Thymus (tissue), 11 donors: ENCODE measurements around the gene PHF13. TPM values are rescaled to one million over a fixed set of nuclear protein-coding genes. Genes with fewer than 3 reads are reported as not detected.
"Not testable (repeated sequence)": the region's sequence is repeated elsewhere in the genome, so short reads cannot be mapped to it uniquely, and the experiment has no call there.

Source experiments
- DNase-seq, 9 donors: peaks; one replicate each; pipeline ENCODE4 v3.0.0-alpha.2; 2013; ENCODE audit warnings: low spot score in 9 of 9, low read depth in 6 of 9, missing footprints in 1 of 9
- H3K27ac ChIP-seq, 2 donors: one replicate each; pipeline ENCODE4 v1.5.1; 2013; ENCODE audit warnings: control low read depth in 1 of 2, low read depth in 1 of 2, low read length in 1 of 2, mild to moderate bottlenecking in 1 of 2, moderate library complexity in 1 of 2
- H3K27me3 ChIP-seq, 2 donors: one replicate each; pipeline ENCODE4 v1.5.1; 2013; ENCODE audit warnings: low read length in 1 of 2; ENCODE audit not compliant: control insufficient read depth in 2 of 2, insufficient read depth in 1 of 2
- H3K36me3 ChIP-seq, 2 donors: one replicate each; pipeline ENCODE4 v1.5.1; 2013; ENCODE audit warnings: low read length in 1 of 2, mild to moderate bottlenecking in 1 of 2, moderate library complexity in 1 of 2; ENCODE audit not compliant: control insufficient read depth in 2 of 2, insufficient read depth in 2 of 2
- H3K4me1 ChIP-seq, 2 donors: one replicate each; pipeline ENCODE4 v1.5.1; 2013; ENCODE audit warnings: low read length in 2 of 2; ENCODE audit not compliant: control insufficient read depth in 2 of 2, insufficient read depth in 2 of 2
- H3K4me3 ChIP-seq, 2 donors: one replicate each; pipeline ENCODE4 v1.5.1; 2013; ENCODE audit warnings: low read length in 2 of 2, control low read depth in 1 of 2, mild to moderate bottlenecking in 1 of 2
- H3K9me3 ChIP-seq, 2 donors: one replicate each; pipeline ENCODE4 v1.5.1; 2013; ENCODE audit warnings: low read length in 1 of 2, mild to moderate bottlenecking in 1 of 2; ENCODE audit not compliant: control insufficient read depth in 2 of 2, insufficient read depth in 1 of 2
- WGBS: extraction: QIAGEN DNeasy Blood & Tissue Kit; methylation state at CpG from one replicate; pipeline ENCODE4 v1.1.7; 2013; 5-methylcytosine and 5-hydroxymethylcytosine counted together
- polyA plus RNA-seq: library from polyadenylated mRNA; stranded (reverse); fragments of 200-250 nt; gene quantifications from one replicate; pipeline ENCODE4 v1.2.3, GENCODE V29; 2013
- total RNA-seq: library from RNA; stranded (reverse); fragments of 120-200 nt; gene quantifications from one replicate; pipeline ENCODE4 v1.2.4, GENCODE V29; 2013
- donor health status: healthy.

PHF13 gene
- total and polyA plus RNA-seq, 2 donors, result 3.5 to 11.4 TPM

DNA sequence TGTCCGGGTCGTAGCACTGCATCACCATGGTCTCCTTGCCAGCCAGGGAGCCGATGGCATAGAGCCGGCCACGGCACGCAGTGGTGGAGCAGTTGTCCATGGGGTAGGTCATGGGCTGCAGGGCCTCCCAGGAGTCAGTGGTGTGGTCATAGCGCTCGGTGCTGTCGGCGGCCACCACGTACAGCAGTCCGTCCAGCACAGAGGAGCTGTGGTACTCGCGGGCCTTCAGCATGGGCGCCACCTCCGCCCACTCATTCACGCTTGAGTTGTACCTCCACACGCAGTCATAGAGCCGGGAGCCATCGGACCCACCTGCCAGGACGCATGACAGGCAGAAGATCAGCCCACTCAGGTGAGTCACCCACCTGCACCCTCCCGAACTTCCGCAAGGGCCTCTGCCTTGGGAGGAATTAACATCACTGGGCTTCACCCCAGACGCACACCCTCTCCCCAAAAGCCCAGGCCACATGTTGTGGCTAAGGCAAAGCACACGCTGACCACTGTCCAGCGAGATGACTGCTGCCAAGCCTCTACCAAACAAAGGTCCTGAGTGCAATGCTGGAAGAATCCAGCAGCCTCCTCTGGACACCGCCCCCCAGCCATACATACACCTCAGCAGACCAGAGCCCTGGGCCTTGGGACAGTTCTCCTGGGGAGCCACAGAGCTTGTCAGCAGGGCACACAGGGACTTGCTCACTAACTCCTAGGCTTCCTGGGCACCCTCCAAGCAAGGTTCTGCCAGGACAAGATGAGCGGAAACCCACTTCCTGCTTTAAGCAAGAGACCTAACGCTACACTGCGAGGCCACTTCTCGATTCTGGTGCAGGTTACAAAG is 14.2 kb upstream of the PHF13 start:
- no peaks in the 10 kb centered on the region for H3K9me3 ChIP-seq
- H3K27me3 ChIP-seq, result peaks cover 0 to 5% of the 10 kb centered on the region in 2 donors
- 68% methylated on average over 31 of the region's 31 CpGs for WGBS
- peaks cover 32 to 37% of the 10 kb centered on the region in 2 donors for H3K36me3 ChIP-seq
- peak overlapping the region; percentile 47 to 78 for H3K27ac ChIP-seq
- peak overlapping the region; percentile 77 to 92 for H3K4me3 ChIP-seq
- H3K4me1 ChIP-seq, result peaks cover 17 to 42% of the 10 kb centered on the region in 2 donors
- DNase-seq, result peak in 3 of 9 donors; percentile 55 to 81 (median 65)

- H3K27me3 ChIP-seq, H3K9me3 ChIP-seq, DNase-seq: not testable (repeated sequence)
- Histone ChIP-seq H3K4me1 (peaks cover 17 to 43% of the 10 kb centered on the region in 2 donors), H3K36me3 (peaks cover 32 to 34% of the 10 kb centered on the region in 2 donors), H3K27ac (peak overlapping the region; percentile 3 to 47), H3K4me3 (peak overlapping the region; percentile 77 to 92)
- 28% methylated on average over 8 of the region's 8 CpGs for WGBS
These were observed 13.5 kb upstream of the PHF13 start for GRCh38 chr1:6599991-6600390.

DNA sequence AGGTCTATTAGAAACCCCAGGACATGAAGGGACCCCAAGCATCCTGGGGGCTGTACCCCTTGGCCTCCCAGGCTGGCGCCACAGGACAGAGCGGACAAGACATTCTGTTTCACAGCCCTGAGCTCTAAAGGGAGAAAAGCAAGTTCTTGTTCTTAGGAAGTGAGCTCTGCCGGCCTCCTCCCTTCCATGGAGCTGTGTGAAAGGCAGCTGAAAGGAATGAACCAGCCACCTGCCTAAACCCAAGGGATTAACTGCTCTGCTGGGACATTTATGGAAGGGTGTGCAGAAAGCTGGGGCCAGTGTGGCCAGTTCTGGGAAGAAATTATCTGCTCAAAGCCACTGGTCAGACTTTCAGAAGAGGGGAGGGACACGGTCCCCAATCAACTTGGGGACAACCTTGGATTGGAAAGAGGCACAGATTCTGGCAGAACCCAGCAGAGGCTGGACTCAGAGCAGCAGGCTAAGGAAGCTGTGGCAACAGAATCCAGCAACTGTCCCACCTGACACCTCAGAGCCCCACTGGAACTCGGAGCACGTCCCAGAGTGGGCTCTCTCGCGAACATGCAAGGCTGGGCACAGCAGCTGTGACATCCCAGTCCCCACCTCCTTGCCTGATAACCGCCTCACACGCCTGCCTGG is 13.0 kb upstream of the PHF13 start:
- H3K9me3 ChIP-seq, result no peaks in the 10 kb centered on the region
- peak overlapping the region; percentile 20 to 47 for H3K27ac ChIP-seq
- H3K4me1 ChIP-seq, result peaks cover 17 to 43% of the 10 kb centered on the region in 2 donors
- WGBS, result 21% methylated on average over 10 of the region's 10 CpGs
- H3K27me3 ChIP-seq, result peaks cover 0 to 5% of the 10 kb centered on the region in 2 donors
- peak overlapping the region; percentile 77 to 92 for H3K4me3 ChIP-seq
- no peak for DNase-seq
- peaks cover 28% of the 10 kb centered on the region in 2 donors for H3K36me3 ChIP-seq

GRCh38 chr1:6601049-6601922 is 12.2 kb upstream of the PHF13 start:
- peak overlapping the region; percentile 77 to 92 for H3K4me3 ChIP-seq
- peak in 3 of 9 donors; percentile 48 to 76 (median 58) for DNase-seq
- H3K27ac ChIP-seq, result peak overlapping the region; percentile 20 to 91
- H3K27me3 ChIP-seq, result peaks cover 0 to 5% of the 10 kb centered on the region in 2 donors
- under 1% methylated on average over 40 of the region's 40 CpGs for WGBS
- no peaks in the 10 kb centered on the region for H3K9me3 ChIP-seq
- peaks cover 17 to 43% of the 10 kb centered on the region in 2 donors for H3K4me1 ChIP-seq
- peaks cover 23 to 25% of the 10 kb centered on the region in 2 donors for H3K36me3 ChIP-seq

GRCh38 chr1:6601923-6602668 is 11.4 kb upstream of the PHF13 start:
- WGBS, result under 1% methylated on average over 103 of the region's 103 CpGs
- peak overlapping the region; percentile 8 to 91 for H3K27ac ChIP-seq

GRCh38 chr1:6602669-6603237 is 10.8 kb upstream of the PHF13 start, which contains the start of gene KLHL21:
Gene KLHL21 (minus strand): TSS chr1:6602869. CDS start chr1:6602817, 52 bp downstream.
- Histone ChIP-seq H3K4me1 (peaks cover 17 to 43% of the 10 kb centered on the region in 2 donors), H3K27me3 (peaks cover 0 to 5% of the 10 kb centered on the region in 2 donors), H3K4me3 (peak within 1 kb of the TSS; percentile 77 to 92), H3K9me3 (no peaks in the 10 kb centered on the region), H3K27ac (peak within 1 kb of the TSS; percentile 95), H3K36me3 (peaks cover 9 to 12% of the 10 kb centered on the region in 2 donors)
- peak in 6 of 9 donors; percentile 70 to 91 (median 76) for DNase-seq
- under 1% methylated on average over 84 of the region's 84 CpGs for WGBS

More at GRCh38 chr1:6601923-6602668, 11.4 kb upstream of the PHF13 start:
- Histone ChIP-seq H3K4me1 (peaks cover 17 to 43% of the 10 kb centered on the region in 2 donors), H3K36me3 (peaks cover 16 to 19% of the 10 kb centered on the region in 2 donors), H3K9me3 (no peaks in the 10 kb centered on the region), H3K27me3 (peaks cover 0 to 5% of the 10 kb centered on the region in 2 donors), H3K4me3 (peak overlapping the region; percentile 77 to 92)
- peak in 2 of 9 donors; percentile 29 to 35 for DNase-seq

- Histone ChIP-seq H3K27me3 (peaks cover 0 to 5% of the 10 kb centered on the region in 2 donors), H3K4me1 (peaks cover 17 to 43% of the 10 kb centered on the region in 2 donors), H3K9me3 (no peaks in the 10 kb centered on the region), H3K27ac (peak overlapping the region; percentile 95), H3K4me3 (peak overlapping the region; percentile 60 to 92), H3K36me3 (peaks cover 3 to 7% of the 10 kb centered on the region in 2 donors)
- 2% methylated on average over 36 of the region's 36 CpGs for WGBS
- DNase-seq, result peak in 3 of 9 donors; percentile 43 to 82 (median 60)
These were observed 10.2 kb upstream of the PHF13 start for GRCh38 chr1:6603238-6603914.
